Mesendoderm (in vitro differentiated cells): ENCODE data around the gene TCEANC2.
A peak's percentile ranks its signal among the peaks of the same experiment; 100 is the strongest.
"Not testable (repeated sequence)": the region's sequence is repeated elsewhere in the genome, so short reads cannot be mapped to it uniquely, and the experiment has no call there.

ENCODE experiments used
- DNase-seq: peaks from one replicate; pipeline ENCODE4 v3.0.0; 2013
- H2AK5ac ChIP-seq: 2 replicates; pipeline ENCODE4 v1.6.1; 2013; ENCODE audit warnings: low read length, inconsistent platforms
- H2BK120ac ChIP-seq: 2 replicates; pipeline ENCODE4 v1.6.1; 2013; ENCODE audit warnings: low read depth, mild to moderate bottlenecking, low read length, moderate library complexity, mixed read lengths
- H2BK15ac ChIP-seq: replicated peaks from 2 replicates; pipeline ENCODE4 v1.6.1; 2013; ENCODE audit warnings: low read depth, mild to moderate bottlenecking, moderate library complexity
- H2BK5ac ChIP-seq: 2 replicates; pipeline ENCODE4 v1.6.1; 2013; ENCODE audit warnings: low read length, inconsistent platforms
- H3K18ac ChIP-seq: 2 replicates; pipeline ENCODE4 v1.6.1; 2013; ENCODE audit warnings: mild to moderate bottlenecking, low read length, mixed read lengths
- H3K23ac ChIP-seq: one replicate; pipeline ENCODE4 v1.6.1; 2013; ENCODE audit warnings: low read length
- H3K27ac ChIP-seq: 2 replicates; pipeline ENCODE4 v1.5.1; 2013; ENCODE audit warnings: low read depth, mild to moderate bottlenecking, inconsistent platforms, low read length, moderate library complexity
- H3K27me3 ChIP-seq: 2 replicates; pipeline ENCODE4 v1.6.1; 2013; ENCODE audit warnings: low read length, control low read depth, mild to moderate bottlenecking, inconsistent platforms; ENCODE audit not compliant: insufficient read depth, poor library complexity
- H3K36me3 ChIP-seq: 2 replicates; pipeline ENCODE4 v1.6.1; 2013; ENCODE audit warnings: low read length, inconsistent platforms; ENCODE audit not compliant: control insufficient read depth, insufficient read depth
- H3K4ac ChIP-seq: one replicate; pipeline ENCODE4 v1.6.1; 2013; ENCODE audit warnings: low read depth, mild to moderate bottlenecking, low read length, moderate library complexity
- H3K4me1 ChIP-seq: 2 replicates; pipeline ENCODE4 v1.6.1; 2013; ENCODE audit warnings: low read depth, low read length, inconsistent platforms; ENCODE audit not compliant: control insufficient read depth
- H3K4me2 ChIP-seq: 2 replicates; pipeline ENCODE4 v1.6.1; 2013; ENCODE audit warnings: low read length
- H3K4me3 ChIP-seq: 2 replicates; pipeline ENCODE4 v1.5.1; 2013; ENCODE audit warnings: mild to moderate bottlenecking, low read length
- H3K56ac ChIP-seq: one replicate; pipeline ENCODE4 v1.6.1; 2013; ENCODE audit warnings: low read length
- H3K79me1 ChIP-seq: 2 replicates; pipeline ENCODE4 v1.6.1; 2013; ENCODE audit warnings: low read length, inconsistent platforms
- H3K79me2 ChIP-seq: 2 replicates; pipeline ENCODE4 v1.6.1; 2013; ENCODE audit warnings: mild to moderate bottlenecking, low read length; ENCODE audit not compliant: control insufficient read depth, insufficient read depth
- H3K9ac ChIP-seq: 2 replicates; pipeline ENCODE4 v1.6.1; 2013; ENCODE audit warnings: low read length, inconsistent platforms
- H4K5ac ChIP-seq: one replicate; pipeline ENCODE4 v1.6.1; 2013; ENCODE audit warnings: low read length
- H4K8ac ChIP-seq: one replicate; pipeline ENCODE4 v1.6.1; 2013; ENCODE audit warnings: low read depth, mild to moderate bottlenecking, control low read depth, low read length, moderate library complexity
- WGBS: extraction: QIAGEN DNeasy Blood & Tissue Kit; methylation state at CpG from one replicate; pipeline ENCODE4 v1.1.7; 2013; ENCODE audit warnings: low lambda C conversion rate, missing lambda C conversion rate; ENCODE audit not compliant: insufficient coverage; ENCODE audit errors: extremely low coverage; 5-methylcytosine and 5-hydroxymethylcytosine counted together

TCEANC2 gene

DNA sequence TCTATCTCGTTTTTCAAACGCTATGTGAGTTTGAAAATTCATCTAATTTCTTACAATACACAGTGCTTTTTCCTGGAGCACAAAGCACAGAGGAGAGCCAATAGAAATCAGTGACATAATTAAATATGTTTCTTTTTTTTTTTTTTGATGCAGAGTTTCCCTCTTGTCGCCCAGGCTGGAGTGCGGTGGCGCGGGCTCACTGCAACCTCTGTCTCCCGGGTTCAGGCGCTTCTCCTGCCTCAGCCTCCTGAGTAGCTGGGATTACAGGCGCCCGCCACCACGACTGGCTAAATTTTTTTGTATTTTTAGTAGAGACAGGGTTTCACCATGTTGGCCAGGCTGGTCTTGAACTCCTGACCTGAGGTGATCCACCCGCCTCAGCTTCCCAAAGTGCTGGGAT, 3.0 kb upstream of the TCEANC2 start:
- H3K4me1 ChIP-seq, result not testable (repeated sequence)

DNA sequence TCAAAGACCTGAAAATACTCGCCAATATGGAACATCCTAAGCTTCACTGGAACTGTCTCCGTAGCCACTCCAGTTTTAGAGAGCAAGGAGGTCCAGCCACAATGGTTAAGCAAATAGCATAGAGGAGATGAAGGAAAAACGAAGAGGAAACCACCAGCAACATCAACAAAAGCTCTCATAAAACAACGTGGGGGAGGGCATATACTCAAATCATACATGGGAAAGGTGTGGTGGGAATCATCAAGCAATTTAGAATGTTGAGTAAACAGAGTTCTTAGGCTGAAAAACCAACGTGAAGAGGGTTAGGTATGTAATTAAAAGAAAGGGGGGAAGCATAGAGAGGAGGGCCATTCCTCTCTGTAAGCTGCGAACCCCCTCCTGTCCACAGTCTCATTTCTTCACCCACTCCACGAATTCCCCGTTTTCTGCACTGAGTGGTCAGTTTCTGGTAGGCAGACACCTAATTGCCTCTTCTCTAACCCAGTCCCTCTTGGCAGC, 1.4 kb upstream of the TCEANC2 start:
- no peak overlapping the region for H3K23ac ChIP-seq
- no peak overlapping the region for H2BK120ac ChIP-seq
- H2BK15ac ChIP-seq, result no peak overlapping the region
- no peak overlapping the region for H2AK5ac ChIP-seq
- peaks cover 6% of the 10 kb centered on the region for H3K79me2 ChIP-seq
- no peak overlapping the region for H2BK5ac ChIP-seq
- H3K27ac ChIP-seq, result no peak overlapping the region
- H4K8ac ChIP-seq, result no peak overlapping the region
- H3K79me1 ChIP-seq, result peaks cover 7% of the 10 kb centered on the region
- no peaks in the 10 kb centered on the region for H3K36me3 ChIP-seq
- H3K4me1 ChIP-seq, result no peaks in the 10 kb centered on the region
- peak overlapping the region; percentile 90 for H3K56ac ChIP-seq
- WGBS, result no CpG with 5 or more reads among the region's 8 CpGs
- H3K4me3 ChIP-seq, result peak overlapping the region; percentile 77
- H3K27me3 ChIP-seq, result no peaks in the 10 kb centered on the region
- DNase-seq, result peak; percentile 5
- H4K5ac ChIP-seq, result no peak overlapping the region
- peak overlapping the region; percentile 57 for H3K4me2 ChIP-seq
- H3K4ac ChIP-seq, result no peak overlapping the region
- peak overlapping the region; percentile 76 for H3K9ac ChIP-seq
- H3K18ac ChIP-seq, result no peak overlapping the region

More for the DNA sequence above, 3.0 kb upstream of the TCEANC2 start:
- H3K18ac ChIP-seq, H3K9ac ChIP-seq, H2BK120ac ChIP-seq, H3K4me2 ChIP-seq, H2AK5ac ChIP-seq, H3K27ac ChIP-seq, H3K79me1 ChIP-seq, H3K56ac ChIP-seq, H2BK5ac ChIP-seq, DNase-seq, H3K79me2 ChIP-seq, H3K4me3 ChIP-seq, H3K23ac ChIP-seq, H4K8ac ChIP-seq, H2BK15ac ChIP-seq, H4K5ac ChIP-seq, H3K36me3 ChIP-seq, H3K27me3 ChIP-seq, H3K4ac ChIP-seq: not testable (repeated sequence)
- no CpG with 5 or more reads among the region's 12 CpGs for WGBS

DNA sequence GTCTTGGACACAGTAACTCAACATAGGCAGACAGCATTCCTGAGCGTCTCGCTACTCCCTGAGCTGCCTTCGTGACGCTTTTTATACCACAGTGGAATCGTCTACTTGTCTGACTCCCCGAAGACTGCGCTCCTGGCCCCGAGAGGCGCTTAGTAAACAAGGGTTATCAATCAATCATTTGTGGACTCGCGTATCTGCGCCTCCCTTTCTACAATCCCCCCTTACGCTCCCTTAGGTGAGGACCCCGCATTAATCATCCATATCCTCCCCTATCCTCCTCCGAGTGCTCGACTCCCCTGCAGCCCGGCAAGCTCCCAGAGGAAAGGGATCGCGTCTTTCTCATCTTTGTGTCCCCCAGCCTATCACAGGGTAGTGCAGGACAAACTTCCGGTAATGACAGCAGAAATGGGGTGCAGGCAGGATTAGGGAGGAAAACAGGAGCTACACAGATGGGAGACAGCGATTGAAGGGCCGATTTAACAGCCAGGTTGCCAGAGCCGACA, 926 bp upstream of the TCEANC2 start:
- peak overlapping the region; percentile 77 for H3K4me3 ChIP-seq
- H3K23ac ChIP-seq, result no peak overlapping the region
- H2BK5ac ChIP-seq, result no peak overlapping the region
- no peak overlapping the region for H3K18ac ChIP-seq
- WGBS, result no CpG with 5 or more reads among the region's 23 CpGs
- DNase-seq, result peak; percentile 67
- no peaks in the 10 kb centered on the region for H3K36me3 ChIP-seq
- H2AK5ac ChIP-seq, result no peak overlapping the region
- peak overlapping the region; percentile 57 for H3K4me2 ChIP-seq
- H4K8ac ChIP-seq, result no peak overlapping the region
- no peak overlapping the region for H2BK120ac ChIP-seq
- peaks cover 6% of the 10 kb centered on the region for H3K79me2 ChIP-seq
- H3K56ac ChIP-seq, result peak overlapping the region; percentile 90
- H2BK15ac ChIP-seq, result no peak overlapping the region
- no peaks in the 10 kb centered on the region for H3K27me3 ChIP-seq
- H3K4ac ChIP-seq, result no peak overlapping the region
- H3K9ac ChIP-seq, result peak overlapping the region; percentile 76
- H3K4me1 ChIP-seq, result no peaks in the 10 kb centered on the region
- peaks cover 7% of the 10 kb centered on the region for H3K79me1 ChIP-seq
- H3K27ac ChIP-seq, result no peak overlapping the region
- H4K5ac ChIP-seq, result no peak overlapping the region

DNA sequence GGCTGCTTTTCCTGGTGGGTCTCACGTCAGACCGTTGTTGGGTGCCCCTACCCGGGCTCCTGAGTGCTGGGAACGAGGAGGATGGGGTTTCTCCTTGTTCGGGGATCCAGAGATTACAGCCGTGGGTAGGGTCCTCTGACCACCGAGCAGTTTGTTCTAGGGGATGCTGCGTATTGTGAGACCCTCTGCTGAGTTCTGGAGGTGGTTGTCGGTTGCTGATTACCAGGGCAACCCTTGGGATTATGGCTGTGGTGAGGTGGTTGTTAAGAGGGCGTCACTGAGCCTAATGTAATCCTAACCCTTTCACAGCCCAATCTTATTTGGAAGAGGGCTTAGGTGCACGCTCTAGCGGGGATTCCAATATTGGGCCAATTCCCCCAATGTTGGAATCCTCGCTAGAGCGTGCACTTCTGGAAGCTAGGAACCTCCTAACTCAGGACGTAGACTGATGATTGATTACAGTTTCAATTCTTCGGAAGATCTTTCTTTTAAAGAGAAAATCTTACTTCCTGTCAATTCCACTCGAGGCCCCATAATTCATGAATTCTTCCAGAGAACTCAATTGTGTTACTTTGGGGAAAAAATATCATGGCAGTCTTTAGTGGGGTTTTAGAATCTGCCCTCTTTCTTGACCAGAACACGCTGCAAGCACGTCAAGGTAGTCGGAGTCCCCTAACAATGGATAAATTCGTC, 483 bp downstream of the TCEANC2 start:
- H3K56ac ChIP-seq, result peak overlapping the region; percentile 92
- H4K8ac ChIP-seq, result peak overlapping the region; percentile 67
- H2BK120ac ChIP-seq, result no peak overlapping the region
- no peak overlapping the region for H2BK15ac ChIP-seq
- DNase-seq, result no peak
- H3K79me2 ChIP-seq, result peaks cover 6% of the 10 kb centered on the region
- H3K4me2 ChIP-seq, result peak overlapping the region; percentile 54
- peak overlapping the region; percentile 7 for H2BK5ac ChIP-seq
- no peaks in the 10 kb centered on the region for H3K27me3 ChIP-seq
- H3K9ac ChIP-seq, result peak overlapping the region; percentile 82
- no peak overlapping the region for H3K18ac ChIP-seq
- WGBS, result no CpG with 5 or more reads among the region's 21 CpGs
- no peak overlapping the region for H4K5ac ChIP-seq
- H3K4me3 ChIP-seq, result peak overlapping the region; percentile 56
- H3K27ac ChIP-seq, result peak overlapping the region; percentile 7
- H3K23ac ChIP-seq, result peak overlapping the region; percentile 52
- peak overlapping the region; percentile 39 for H3K4ac ChIP-seq
- H3K79me1 ChIP-seq, result peaks cover 7% of the 10 kb centered on the region
- no peak overlapping the region for H2AK5ac ChIP-seq
- no peaks in the 10 kb centered on the region for H3K36me3 ChIP-seq
- H3K4me1 ChIP-seq, result no peaks in the 10 kb centered on the region

DNA sequence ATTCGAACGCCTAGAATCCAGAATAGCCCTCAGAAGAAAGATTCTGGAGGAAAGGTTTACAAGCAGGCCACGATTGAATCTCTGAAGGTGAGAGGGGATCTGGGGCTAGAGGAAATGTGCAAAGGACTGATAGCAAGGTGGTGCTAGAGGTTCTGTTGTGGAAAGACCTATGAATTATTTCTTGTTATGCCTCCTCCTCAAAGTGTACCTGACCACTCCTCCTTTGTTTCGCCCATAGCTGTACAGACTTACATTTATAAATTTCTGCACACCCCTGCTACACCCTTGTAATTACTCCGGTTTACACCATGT, 986 bp downstream of the TCEANC2 start:
- DNase-seq, result peak; percentile 2
- H3K4me3 ChIP-seq, result no peak overlapping the region
- no peak overlapping the region for H2BK15ac ChIP-seq
- H3K27ac ChIP-seq, result no peak overlapping the region
- H2BK120ac ChIP-seq, result no peak overlapping the region
- H2AK5ac ChIP-seq, result no peak overlapping the region
- H3K4me1 ChIP-seq, result no peaks in the 10 kb centered on the region
- H3K4ac ChIP-seq, result no peak overlapping the region
- H3K18ac ChIP-seq, result no peak overlapping the region
- no peaks in the 10 kb centered on the region for H3K27me3 ChIP-seq
- H3K4me2 ChIP-seq, result no peak overlapping the region
- peak overlapping the region; percentile 67 for H4K8ac ChIP-seq
- peaks cover 7% of the 10 kb centered on the region for H3K79me1 ChIP-seq
- H3K36me3 ChIP-seq, result no peaks in the 10 kb centered on the region
- H3K9ac ChIP-seq, result no peak overlapping the region
- no peak overlapping the region for H2BK5ac ChIP-seq
- no CpG with 5 or more reads among the region's 5 CpGs for WGBS
- H3K23ac ChIP-seq, result no peak overlapping the region
- no peak overlapping the region for H3K56ac ChIP-seq
- peaks cover 6% of the 10 kb centered on the region for H3K79me2 ChIP-seq
- H4K5ac ChIP-seq, result no peak overlapping the region

DNA sequence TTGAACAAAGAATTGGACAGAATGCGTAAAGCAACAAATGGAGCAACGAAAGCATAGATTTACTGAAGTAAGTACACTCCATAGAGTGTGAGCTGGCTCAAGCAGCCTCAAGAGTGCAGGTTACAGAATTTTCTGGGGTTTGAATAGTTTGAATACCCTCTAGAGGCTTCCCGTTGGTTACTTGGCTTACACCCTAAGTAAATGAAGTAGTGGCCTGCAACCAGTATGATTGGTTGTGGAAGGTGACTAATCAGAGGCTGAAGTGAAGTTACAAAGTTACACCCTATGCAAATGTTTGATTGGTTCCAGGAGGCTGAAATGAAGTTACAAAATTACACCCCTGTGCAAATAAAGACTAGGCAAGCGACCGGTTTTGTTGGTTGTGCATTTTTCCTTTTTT, 10.9 kb downstream of the TCEANC2 start:
- no peak overlapping the region for H3K4me2 ChIP-seq
- no peaks in the 10 kb centered on the region for H3K27me3 ChIP-seq
- no CpG with 5 or more reads among the region's 5 CpGs for WGBS

More for the DNA sequence above, 10.9 kb downstream of the TCEANC2 start:
- no peak overlapping the region for H4K8ac ChIP-seq
- H3K79me2 ChIP-seq, result no peaks in the 10 kb centered on the region
- no peak overlapping the region for H3K4ac ChIP-seq
- H3K27ac ChIP-seq, result no peak overlapping the region
- H2BK15ac ChIP-seq, result no peak overlapping the region
- H3K79me1 ChIP-seq, result no peaks in the 10 kb centered on the region
- no peak overlapping the region for H2BK120ac ChIP-seq
- no peak overlapping the region for H3K9ac ChIP-seq
- H3K4me1 ChIP-seq, result no peaks in the 10 kb centered on the region
- no peak overlapping the region for H2AK5ac ChIP-seq
- H3K4me3 ChIP-seq, result no peak overlapping the region
- no peak overlapping the region for H3K56ac ChIP-seq
- no peak overlapping the region for H3K18ac ChIP-seq
- no peak overlapping the region for H3K23ac ChIP-seq
- DNase-seq, result no peak
- H2BK5ac ChIP-seq, result no peak overlapping the region
- H3K36me3 ChIP-seq, result no peaks in the 10 kb centered on the region
- no peak overlapping the region for H4K5ac ChIP-seq
